ENCODE data around the gene AXDND1.

AXDND1 gene

GRCh38 chr1:179575497-179576314 lies 209.9 kb downstream of the AXDND1 start, which contains the start of gene NPHS2:
NPHS2 (minus strand) TSS chr1:179575948; CDS start chr1:179575864, 84 bp downstream.
- no peak for DNase-seq (ENCODE audit: low read depth)

- DNase-seq (ENCODE audit: low read depth) = no peak
Observed at GRCh38 chr1:179576509-179576908, 210.7 kb downstream of the AXDND1 start.

GRCh38 chr1:179583771-179584320 lies 218.1 kb downstream of the AXDND1 start:
- DNase-seq (ENCODE audit: low read depth) = no peak

GRCh38 chr1:179586107-179586823 lies 220.5 kb downstream of the AXDND1 start:
- no peak for DNase-seq (ENCODE audit: low read depth)

GRCh38 chr1:179587336-179587735 lies 221.6 kb downstream of the AXDND1 start:
- DNase-seq (ENCODE audit: low read depth) = no peak

GRCh38 chr1:179588425-179589024 lies 222.8 kb downstream of the AXDND1 start:
- DNase-seq (ENCODE audit: low read depth) = no peak

GRCh38 chr1:179589509-179589908 lies 223.7 kb downstream of the AXDND1 start:
- no peak for DNase-seq (ENCODE audit: low read depth)

- no peak for DNase-seq (ENCODE audit: low read depth)
Observed at GRCh38 chr1:179590671-179591070, 224.9 kb downstream of the AXDND1 start.

- DNase-seq (ENCODE audit: low read depth) = no peak
Observed at GRCh38 chr1:179591253-179591591, 225.5 kb downstream of the AXDND1 start.

GRCh38 chr1:179591592-179592580 lies 226.1 kb downstream of the AXDND1 start, which contains the start of gene TDRD5:
TDRD5 (plus strand) TSS chr1:179591832; CDS start chr1:179592616, 784 bp downstream.
- no peak for DNase-seq (ENCODE audit: low read depth)

GRCh38 chr1:179598631-179599030 lies 232.9 kb downstream of the AXDND1 start:
- DNase-seq (ENCODE audit: low read depth) = no peak

GRCh38 chr1:179599623-179600249 lies 234.0 kb downstream of the AXDND1 start:
- no peak for DNase-seq (ENCODE audit: low read depth)

- no peak for DNase-seq (ENCODE audit: low read depth)
Observed at GRCh38 chr1:179601093-179601492, 235.3 kb downstream of the AXDND1 start.
